WERI-Rb-1 (cell line): ENCODE results near the gene ZBTB4.

Experiments
- DNase-seq: peaks from one replicate; pipeline ENCODE4 v3.0.0-alpha.2; 2020
- H3K27ac ChIP-seq: fragments of 250-450 bp; sonication (Bioruptor Pico); 2 replicates; pipeline ENCODE4 v1.5.1; 2020; ENCODE audit warnings: mild to moderate bottlenecking, moderate library complexity
- H3K27me3 ChIP-seq: fragments of 250-450 bp; sonication (Bioruptor Pico); 2 replicates; pipeline ENCODE4 v1.5.1; 2021; ENCODE audit warnings: mild to moderate bottlenecking, low read depth, moderate library complexity; ENCODE audit not compliant: insufficient read depth, severe bottlenecking
- H3K36me3 ChIP-seq: fragments of 250-450 bp; sonication (Bioruptor Pico); 2 replicates; pipeline ENCODE4 v1.5.1; 2020; ENCODE audit warnings: mild to moderate bottlenecking, moderate library complexity
- H3K4me3 ChIP-seq: 2 replicates; pipeline ENCODE4 v1.5.1; 2011; ENCODE audit warnings: low read depth, mild to moderate bottlenecking, control low read depth, low read length
- H3K9me3 ChIP-seq: fragments of 250-450 bp; sonication (Bioruptor Pico); 2 replicates; pipeline ENCODE4 v1.5.1; 2021; ENCODE audit warnings: mild to moderate bottlenecking, moderate library complexity; ENCODE audit not compliant: severe bottlenecking
- CTCF ChIP-seq: IDR thresholded peaks from 2 replicates; pipeline ENCODE4 v1.5.1; 2011; ENCODE audit warnings: low read depth, mild to moderate bottlenecking, control low read depth, inconsistent platforms, low read length

Gene ZBTB4

GRCh38 chr17:7503521-7503920 lies 24.1 kb upstream of the ZBTB4 start:
- no peaks in the 10 kb centered on the region for H3K9me3 ChIP-seq
- H3K27me3 ChIP-seq: no peaks in the 10 kb centered on the region
- H3K4me3 ChIP-seq: no peak overlapping the region
- no peak for TF ChIP-seq CTCF
- no peak for DNase-seq
- peaks cover 100% of the 10 kb centered on the region for H3K36me3 ChIP-seq
- H3K27ac ChIP-seq: no peak overlapping the region

- no peak for DNase-seq
- Histone ChIP-seq H3K4me3 (no peak overlapping the region), H3K36me3 (peaks cover 100% of the 10 kb centered on the region), H3K27ac (no peak overlapping the region), H3K9me3 (no peaks in the 10 kb centered on the region), H3K27me3 (no peaks in the 10 kb centered on the region)
- peak; percentile 53 for TF ChIP-seq CTCF
Observed at GRCh38 chr17:7502987-7503386, 23.6 kb upstream of the ZBTB4 start.

GRCh38 chr17:7502171-7502847 lies 22.9 kb upstream of the ZBTB4 start:
- DNase-seq: no peak

GRCh38 chr17:7501729-7502128 lies 22.3 kb upstream of the ZBTB4 start:
- H3K9me3 ChIP-seq: no peaks in the 10 kb centered on the region
- no peaks in the 10 kb centered on the region for H3K27me3 ChIP-seq
- no peak overlapping the region for H3K27ac ChIP-seq
- TF ChIP-seq CTCF: no peak
- peaks cover 100% of the 10 kb centered on the region for H3K36me3 ChIP-seq
- no peak for DNase-seq
- no peak overlapping the region for H3K4me3 ChIP-seq

More at GRCh38 chr17:7502171-7502847, 22.9 kb upstream of the ZBTB4 start:
- no peak overlapping the region for H3K27ac ChIP-seq
- H3K9me3 ChIP-seq: no peaks in the 10 kb centered on the region
- no peaks in the 10 kb centered on the region for H3K27me3 ChIP-seq
- H3K4me3 ChIP-seq: no peak overlapping the region
- peaks cover 100% of the 10 kb centered on the region for H3K36me3 ChIP-seq
- TF ChIP-seq CTCF: no peak

GRCh38 chr17:7499161-7499560 lies 19.7 kb upstream of the ZBTB4 start:
- no peaks in the 10 kb centered on the region for H3K9me3 ChIP-seq
- no peak overlapping the region for H3K27ac ChIP-seq
- H3K27me3 ChIP-seq: no peaks in the 10 kb centered on the region
- no peak for DNase-seq
- peaks cover 96% of the 10 kb centered on the region for H3K36me3 ChIP-seq
- no peak overlapping the region for H3K4me3 ChIP-seq
- TF ChIP-seq CTCF: no peak

GRCh38 chr17:7497636-7498035 lies 18.2 kb upstream of the ZBTB4 start:
- H3K36me3 ChIP-seq: peaks cover 92% of the 10 kb centered on the region
- H3K9me3 ChIP-seq: no peaks in the 10 kb centered on the region
- H3K4me3 ChIP-seq: no peak overlapping the region
- no peaks in the 10 kb centered on the region for H3K27me3 ChIP-seq
- TF ChIP-seq CTCF: no peak
- no peak overlapping the region for H3K27ac ChIP-seq
- no peak for DNase-seq
